Chondrocyte (in vitro differentiated cells): ENCODE measurements around the gene ESYT3. TPM values are rescaled to one million over a fixed set of nuclear protein-coding genes. Genes with fewer than 3 reads are reported as not detected.

ENCODE experiments used
- DNase-seq: peaks from one replicate; pipeline ENCODE4 v3.0.0; 2021; ENCODE audit warnings: mixed read lengths, low spot score
- H3K27ac Mint-ChIP-seq: one replicate; pipeline ENCODE4 v1.8.0; 2021; ENCODE audit warnings: mild to moderate bottlenecking, moderate library complexity, mixed read lengths; ENCODE audit not compliant: unreplicated experiment
- H3K27me3 Mint-ChIP-seq: 2 replicates; pipeline ENCODE4 v1.8.0; 2021; ENCODE audit warnings: low read depth, mixed read lengths
- H3K36me3 Mint-ChIP-seq: 2 replicates; pipeline ENCODE4 v1.8.0; 2021; ENCODE audit warnings: low read depth, mixed read lengths
- H3K4me1 Mint-ChIP-seq: 2 replicates; pipeline ENCODE4 v1.8.0; 2021; ENCODE audit warnings: low read depth, mild to moderate bottlenecking, mixed read lengths
- H3K4me3 Mint-ChIP-seq: one replicate; pipeline ENCODE4 v1.8.0; 2021; ENCODE audit warnings: mild to moderate bottlenecking, moderate library complexity, mixed read lengths; ENCODE audit not compliant: unreplicated experiment
- H3K9me3 Mint-ChIP-seq: 2 replicates; pipeline ENCODE4 v1.8.0; 2021; ENCODE audit warnings: low read depth, mixed read lengths
- total RNA-seq: library from RNA; stranded (reverse); gene quantifications from 3 replicates; pipeline ENCODE4 v1.2.1, GENCODE V29; 2021
- TF ChIP-seq, protein P1 (sequence below): fragments of 200-600 bp; sonication (generic); IDR thresholded peaks from 2 replicates; pipeline ENCODE4 v1.5.0; 2021; ENCODE audit warnings: antibody characterized with exemption, mild to moderate bottlenecking, moderate library complexity

The ESYT3 gene
- total RNA-seq, 1 donor from 2014 or later, result 0.70 TPM

- Mint-ChIP-seq H3K27ac (no peak overlapping the region), H3K36me3 (no peaks in the 10 kb centered on the region), H3K9me3 (peaks cover 3% of the 10 kb centered on the region), H3K4me1 (peaks cover 7% of the 10 kb centered on the region), H3K27me3 (peaks cover 25% of the 10 kb centered on the region), H3K4me3 (peak overlapping the region; percentile 72)
- no peak for DNase-seq
- TF ChIP-seq, protein P1, sequence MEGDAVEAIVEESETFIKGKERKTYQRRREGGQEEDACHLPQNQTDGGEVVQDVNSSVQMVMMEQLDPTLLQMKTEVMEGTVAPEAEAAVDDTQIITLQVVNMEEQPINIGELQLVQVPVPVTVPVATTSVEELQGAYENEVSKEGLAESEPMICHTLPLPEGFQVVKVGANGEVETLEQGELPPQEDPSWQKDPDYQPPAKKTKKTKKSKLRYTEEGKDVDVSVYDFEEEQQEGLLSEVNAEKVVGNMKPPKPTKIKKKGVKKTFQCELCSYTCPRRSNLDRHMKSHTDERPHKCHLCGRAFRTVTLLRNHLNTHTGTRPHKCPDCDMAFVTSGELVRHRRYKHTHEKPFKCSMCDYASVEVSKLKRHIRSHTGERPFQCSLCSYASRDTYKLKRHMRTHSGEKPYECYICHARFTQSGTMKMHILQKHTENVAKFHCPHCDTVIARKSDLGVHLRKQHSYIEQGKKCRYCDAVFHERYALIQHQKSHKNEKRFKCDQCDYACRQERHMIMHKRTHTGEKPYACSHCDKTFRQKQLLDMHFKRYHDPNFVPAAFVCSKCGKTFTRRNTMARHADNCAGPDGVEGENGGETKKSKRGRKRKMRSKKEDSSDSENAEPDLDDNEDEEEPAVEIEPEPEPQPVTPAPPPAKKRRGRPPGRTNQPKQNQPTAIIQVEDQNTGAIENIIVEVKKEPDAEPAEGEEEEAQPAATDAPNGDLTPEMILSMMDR, result no peak
Measured at GRCh38 chr3:138434875-138435772, 708 bp downstream of the ESYT3 start.

GRCh38 chr3:138435840-138436239 lies 1.4 kb downstream of the ESYT3 start:
- Mint-ChIP-seq H3K27me3 (peaks cover 25% of the 10 kb centered on the region), H3K36me3 (no peaks in the 10 kb centered on the region), H3K27ac (no peak overlapping the region), H3K4me3 (peak overlapping the region; percentile 35), H3K9me3 (peaks cover 3% of the 10 kb centered on the region), H3K4me1 (peaks cover 14% of the 10 kb centered on the region)
- DNase-seq, result no peak
- TF ChIP-seq, protein P1, result no peak

DNA sequence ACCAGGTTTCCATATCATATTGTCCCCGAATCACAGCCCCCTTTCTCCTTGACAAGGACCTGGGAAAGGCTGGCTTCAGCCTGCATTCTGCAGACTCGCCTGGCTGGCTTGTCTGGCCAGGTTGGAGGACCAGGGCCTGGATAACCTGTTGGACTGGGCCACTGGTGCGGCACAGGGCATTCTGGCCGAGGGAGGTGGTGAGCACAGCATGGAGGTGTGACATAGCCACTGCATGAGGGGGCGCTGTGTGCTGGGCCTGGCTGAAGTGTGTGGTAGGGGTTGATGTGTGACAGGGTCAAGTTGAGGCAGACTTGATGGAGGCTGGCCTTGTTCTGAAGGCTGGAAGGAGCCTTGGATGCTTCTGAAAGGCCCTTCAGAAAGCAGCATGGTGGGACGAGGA lies 2.9 kb downstream of the ESYT3 start:
- TF ChIP-seq, protein P1, result no peak
- no peaks in the 10 kb centered on the region for H3K36me3 Mint-ChIP-seq
- peaks cover 25% of the 10 kb centered on the region for H3K4me1 Mint-ChIP-seq
- no peak overlapping the region for H3K27ac Mint-ChIP-seq
- H3K27me3 Mint-ChIP-seq, result peaks cover 17% of the 10 kb centered on the region
- no peak for DNase-seq
- H3K4me3 Mint-ChIP-seq, result no peak overlapping the region
- peaks cover 3% of the 10 kb centered on the region for H3K9me3 Mint-ChIP-seq

- no peak for DNase-seq
- TF ChIP-seq, protein P1, result no peak
- Mint-ChIP-seq H3K4me3 (no peak overlapping the region), H3K4me1 (peaks cover 26% of the 10 kb centered on the region), H3K27me3 (peaks cover 12% of the 10 kb centered on the region), H3K27ac (no peak overlapping the region), H3K36me3 (no peaks in the 10 kb centered on the region), H3K9me3 (peaks cover 1% of the 10 kb centered on the region)
Measured at GRCh38 chr3:138438896-138439295, 4.5 kb downstream of the ESYT3 start.

- Mint-ChIP-seq H3K4me3 (no peak overlapping the region), H3K9me3 (no peaks in the 10 kb centered on the region), H3K27ac (peak overlapping the region; percentile 46), H3K36me3 (no peaks in the 10 kb centered on the region), H3K4me1 (peaks cover 26% of the 10 kb centered on the region), H3K27me3 (peaks cover 8% of the 10 kb centered on the region)
- TF ChIP-seq, protein P1, result no peak
- no peak for DNase-seq
Measured at GRCh38 chr3:138439646-138440045, 5.2 kb downstream of the ESYT3 start.
